WTC11 (cell line): ENCODE data around the gene WDR89.

Source experiments
- NFYB ChIP-seq: sonication (generic); formaldehyde crosslinking; conservative IDR thresholded peaks from 2 replicates; pipeline ENCODE4 v1.8.0; 2022; ENCODE audit warnings: low read depth, missing genetic modification reagents
- TF ChIP-seq, protein P1 (sequence below): fragments of 200-600 bp; IDR thresholded peaks from 2 replicates; pipeline ENCODE4 v1.8.0; 2022; ENCODE audit warnings: antibody characterized with exemption

DNA sequence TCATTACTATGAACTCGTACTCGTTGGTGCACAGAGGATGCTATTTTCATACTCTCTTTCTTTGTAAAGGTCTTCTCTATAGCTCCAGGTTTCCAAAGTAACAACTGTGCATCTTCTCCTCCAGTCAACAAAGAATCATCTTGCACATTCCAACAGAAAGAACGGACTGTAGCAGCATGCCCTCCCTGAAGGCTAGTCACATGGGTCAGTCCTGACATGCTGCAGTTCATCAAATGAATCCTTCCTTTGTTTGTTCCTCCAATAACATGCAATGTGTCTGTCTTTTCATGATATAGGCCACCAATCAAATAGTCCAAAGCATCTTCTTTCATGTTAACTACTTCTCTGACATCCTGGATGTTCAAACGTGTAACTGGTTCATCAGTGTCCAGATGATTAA is 42.9 kb downstream of the WDR89 start:
- TF ChIP-seq NFYB (CRISPR knock-in tag), result no peak
- TF ChIP-seq, protein P1, sequence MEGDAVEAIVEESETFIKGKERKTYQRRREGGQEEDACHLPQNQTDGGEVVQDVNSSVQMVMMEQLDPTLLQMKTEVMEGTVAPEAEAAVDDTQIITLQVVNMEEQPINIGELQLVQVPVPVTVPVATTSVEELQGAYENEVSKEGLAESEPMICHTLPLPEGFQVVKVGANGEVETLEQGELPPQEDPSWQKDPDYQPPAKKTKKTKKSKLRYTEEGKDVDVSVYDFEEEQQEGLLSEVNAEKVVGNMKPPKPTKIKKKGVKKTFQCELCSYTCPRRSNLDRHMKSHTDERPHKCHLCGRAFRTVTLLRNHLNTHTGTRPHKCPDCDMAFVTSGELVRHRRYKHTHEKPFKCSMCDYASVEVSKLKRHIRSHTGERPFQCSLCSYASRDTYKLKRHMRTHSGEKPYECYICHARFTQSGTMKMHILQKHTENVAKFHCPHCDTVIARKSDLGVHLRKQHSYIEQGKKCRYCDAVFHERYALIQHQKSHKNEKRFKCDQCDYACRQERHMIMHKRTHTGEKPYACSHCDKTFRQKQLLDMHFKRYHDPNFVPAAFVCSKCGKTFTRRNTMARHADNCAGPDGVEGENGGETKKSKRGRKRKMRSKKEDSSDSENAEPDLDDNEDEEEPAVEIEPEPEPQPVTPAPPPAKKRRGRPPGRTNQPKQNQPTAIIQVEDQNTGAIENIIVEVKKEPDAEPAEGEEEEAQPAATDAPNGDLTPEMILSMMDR, result no peak
